KOPT-K1 (cell line): ENCODE results near the gene TMEM51.

Source experiments
- H3K27ac ChIP-seq: fragments of 200-600 bp; sonication (generic); 2 replicates; pipeline ENCODE4 v1.5.1; 2016; ENCODE audit warnings: antibody characterized with exemption, mild to moderate bottlenecking, low read depth, low read length; ENCODE audit not compliant: poor library complexity, severe bottlenecking
- H3K36me3 ChIP-seq: fragments of 200-600 bp; sonication (generic); 2 replicates; pipeline ENCODE4 v1.5.1; 2017; ENCODE audit warnings: antibody characterized with exemption, mild to moderate bottlenecking, low read length, moderate library complexity; ENCODE audit not compliant: insufficient read depth
- H3K9me3 ChIP-seq: fragments of 200-600 bp; sonication (generic); 2 replicates; pipeline ENCODE4 v1.5.1; 2017; ENCODE audit warnings: antibody characterized with exemption, low read length, mild to moderate bottlenecking; ENCODE audit not compliant: insufficient read depth, poor library complexity, severe bottlenecking

TMEM51 gene

GRCh38 chr1:15238789-15239188, 85.2 kb downstream of the TMEM51 start:
- Histone ChIP-seq H3K36me3 (no peaks in the 10 kb centered on the region), H3K27ac (no peak overlapping the region), H3K9me3 (no peaks in the 10 kb centered on the region)

GRCh38 chr1:15242766-15243165, 89.2 kb downstream of the TMEM51 start:
- Histone ChIP-seq H3K27ac (no peak overlapping the region), H3K9me3 (peaks cover 3% of the 10 kb centered on the region), H3K36me3 (no peaks in the 10 kb centered on the region)

GRCh38 chr1:15243275-15244043, 89.9 kb downstream of the TMEM51 start:
- Histone ChIP-seq H3K36me3 (no peaks in the 10 kb centered on the region), H3K27ac (no peak overlapping the region)

GRCh38 chr1:15244813-15245212, 91.3 kb downstream of the TMEM51 start:
- Histone ChIP-seq H3K36me3 (no peaks in the 10 kb centered on the region), H3K9me3 (peaks cover 3% of the 10 kb centered on the region), H3K27ac (no peak overlapping the region)

More at GRCh38 chr1:15243275-15244043, 89.9 kb downstream of the TMEM51 start:
- peaks cover 3% of the 10 kb centered on the region for H3K9me3 ChIP-seq

GRCh38 chr1:15245593-15246360, 92.2 kb downstream of the TMEM51 start:
- Histone ChIP-seq H3K9me3 (peaks cover 3% of the 10 kb centered on the region), H3K36me3 (no peaks in the 10 kb centered on the region), H3K27ac (no peak overlapping the region)

GRCh38 chr1:15246960-15247614, 93.5 kb downstream of the TMEM51 start, which contains the start of gene FHAD1:
FHAD1 (plus strand) TSS chr1:15247223; CDS start chr1:15251785, 4,562 bp downstream.
- H3K27ac ChIP-seq: no peak within 1 kb of the TSS
- H3K9me3 ChIP-seq: peaks cover 3% of the 10 kb centered on the region
- no peaks in the 10 kb centered on the region for H3K36me3 ChIP-seq

GRCh38 chr1:15248216-15248615, 94.7 kb downstream of the TMEM51 start:
- Histone ChIP-seq H3K9me3 (peaks cover 3% of the 10 kb centered on the region), H3K36me3 (no peaks in the 10 kb centered on the region), H3K27ac (no peak overlapping the region)

- H3K9me3 ChIP-seq: peaks cover 3% of the 10 kb centered on the region
- no peaks in the 10 kb centered on the region for H3K36me3 ChIP-seq
- no peak overlapping the region for H3K27ac ChIP-seq
Observed at GRCh38 chr1:15249081-15249480, 95.5 kb downstream of the TMEM51 start.

GRCh38 chr1:15251857-15252835, 98.6 kb downstream of the TMEM51 start:
- H3K36me3 ChIP-seq: no peaks in the 10 kb centered on the region
- H3K9me3 ChIP-seq: no peaks in the 10 kb centered on the region
- no peak overlapping the region for H3K27ac ChIP-seq

GRCh38 chr1:15254559-15254958, 101.0 kb downstream of the TMEM51 start:
- H3K27ac ChIP-seq: no peak overlapping the region
- no peaks in the 10 kb centered on the region for H3K9me3 ChIP-seq
- no peaks in the 10 kb centered on the region for H3K36me3 ChIP-seq

GRCh38 chr1:15255582-15256149, 102.1 kb downstream of the TMEM51 start:
- no peaks in the 10 kb centered on the region for H3K9me3 ChIP-seq
- H3K27ac ChIP-seq: no peak overlapping the region

GRCh38 chr1:15256584-15256983, 103.0 kb downstream of the TMEM51 start:
- H3K9me3 ChIP-seq: no peaks in the 10 kb centered on the region

More at GRCh38 chr1:15255582-15256149, 102.1 kb downstream of the TMEM51 start:
- no peaks in the 10 kb centered on the region for H3K36me3 ChIP-seq

GRCh38 chr1:15257309-15257708, 103.8 kb downstream of the TMEM51 start:
- no peaks in the 10 kb centered on the region for H3K36me3 ChIP-seq
- H3K27ac ChIP-seq: no peak overlapping the region
- no peaks in the 10 kb centered on the region for H3K9me3 ChIP-seq

More at GRCh38 chr1:15256584-15256983, 103.0 kb downstream of the TMEM51 start:
- Histone ChIP-seq H3K36me3 (no peaks in the 10 kb centered on the region), H3K27ac (no peak overlapping the region)
